GM12872 (cell line): ENCODE results near the gene HRNR.

ENCODE experiments used
- CTCF ChIP-seq: IDR thresholded peaks from 3 replicates; pipeline ENCODE4 v1.5.1; 2011; ENCODE audit warnings: low read depth, mild to moderate bottlenecking, low read length, moderate library complexity; ENCODE audit not compliant: insufficient read depth

HRNR gene

DNA sequence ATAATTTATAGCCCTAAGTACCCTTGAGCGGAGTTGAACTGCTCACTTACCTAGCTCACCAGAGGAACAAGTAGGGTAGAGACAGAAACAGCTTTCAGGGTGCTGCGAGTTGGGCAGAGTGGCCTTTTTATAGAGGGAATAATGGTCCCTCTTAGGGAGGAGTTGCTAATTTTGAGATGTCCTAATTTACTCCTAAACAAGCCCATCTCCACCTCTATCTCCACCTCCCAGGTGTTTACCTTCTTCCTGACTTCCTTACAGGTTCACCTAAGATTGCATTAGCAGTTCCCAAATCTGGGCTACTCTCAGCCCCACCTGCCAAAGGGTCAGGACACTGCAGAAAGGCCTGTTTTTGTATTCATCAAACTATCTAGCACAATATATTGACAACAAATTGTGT is at the start of gene HRNR:
Gene HRNR, minus strand, starts transcription at position 101 of the 400 bp plus-strand sequence. CDS start 940 bp downstream, outside the sequence.
- TF ChIP-seq CTCF = no peak

DNA sequence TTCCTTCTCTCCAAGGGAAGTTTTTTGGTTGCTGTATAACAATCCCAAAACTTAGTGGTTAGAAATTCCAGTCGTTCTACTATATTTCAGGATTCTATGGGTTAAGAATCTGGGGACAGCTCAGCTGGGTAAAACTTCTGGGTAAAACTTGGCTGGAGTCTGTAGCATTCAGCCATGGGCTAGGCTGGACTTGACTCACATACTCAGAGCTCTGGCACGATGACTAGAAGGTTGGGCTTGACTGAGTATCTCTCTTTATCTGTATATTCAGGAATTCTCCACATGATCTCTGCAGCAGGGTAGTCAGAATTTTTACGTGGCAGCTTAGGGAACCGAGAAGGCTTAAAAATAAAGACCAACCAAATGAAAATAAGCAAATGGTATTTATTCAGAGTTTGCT is 28.2 kb upstream of the HRNR start:
- TF ChIP-seq CTCF = no peak

DNA sequence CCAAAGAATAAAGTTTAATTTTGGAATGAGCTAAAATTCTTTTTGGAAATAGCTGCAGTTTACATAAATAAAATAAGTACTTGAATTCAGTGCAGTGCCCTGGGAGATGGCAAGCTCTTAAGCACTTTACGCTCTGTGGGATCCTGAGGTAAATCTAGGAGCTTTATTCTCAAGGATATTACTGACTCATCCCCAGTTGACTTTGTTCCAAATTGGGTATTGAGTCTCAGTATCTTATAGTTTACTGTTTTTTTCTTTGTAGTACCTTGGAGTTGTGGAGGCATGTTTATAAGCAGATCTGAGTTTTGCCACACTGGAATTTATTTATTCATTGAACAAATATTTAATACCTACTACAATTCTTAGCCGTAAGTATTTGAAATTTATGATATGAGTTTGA is 27.4 kb upstream of the HRNR start:
- TF ChIP-seq CTCF = no peak

DNA sequence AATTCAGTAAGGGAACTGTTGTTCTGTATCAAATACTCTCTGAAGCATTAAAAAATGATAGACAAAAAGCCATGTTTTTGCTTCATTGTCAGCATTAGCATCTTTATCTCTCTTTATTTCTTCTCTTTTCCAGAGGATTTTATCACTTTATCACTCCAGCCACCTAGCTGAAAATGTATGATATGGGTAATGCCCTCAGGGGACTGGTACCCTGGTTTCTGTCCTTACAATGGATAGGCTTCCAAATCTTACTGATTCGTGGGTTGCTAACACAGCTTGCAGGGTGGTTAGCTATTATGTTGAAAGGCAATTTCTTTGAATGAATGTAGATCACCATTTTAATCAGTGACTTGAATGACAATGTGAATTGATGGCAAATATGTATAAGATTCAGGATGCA is 23.3 kb upstream of the HRNR start:
- no peak for TF ChIP-seq CTCF

GRCh38 chr1:152244576-152245273 is 20.7 kb upstream of the HRNR start:
- TF ChIP-seq CTCF = no peak

DNA sequence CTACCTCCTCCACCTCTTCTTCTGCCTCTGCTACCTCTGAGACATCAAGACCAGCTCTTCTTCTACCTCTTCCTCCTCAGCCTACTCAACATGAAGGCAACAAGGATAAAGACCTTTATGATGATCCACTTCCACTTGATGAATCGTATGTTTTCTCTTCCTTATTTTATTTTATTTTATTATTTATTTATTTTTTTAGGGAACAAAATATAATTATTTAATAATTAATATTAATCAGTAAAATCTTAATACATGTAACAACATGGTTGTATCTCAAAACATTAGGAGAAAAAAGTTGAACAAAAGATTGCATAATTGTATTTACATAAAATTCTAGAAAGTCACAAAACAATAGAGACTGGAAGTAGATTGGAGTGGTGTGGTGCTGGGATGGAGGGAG is 13.1 kb upstream of the HRNR start:
- TF ChIP-seq CTCF = no peak

DNA sequence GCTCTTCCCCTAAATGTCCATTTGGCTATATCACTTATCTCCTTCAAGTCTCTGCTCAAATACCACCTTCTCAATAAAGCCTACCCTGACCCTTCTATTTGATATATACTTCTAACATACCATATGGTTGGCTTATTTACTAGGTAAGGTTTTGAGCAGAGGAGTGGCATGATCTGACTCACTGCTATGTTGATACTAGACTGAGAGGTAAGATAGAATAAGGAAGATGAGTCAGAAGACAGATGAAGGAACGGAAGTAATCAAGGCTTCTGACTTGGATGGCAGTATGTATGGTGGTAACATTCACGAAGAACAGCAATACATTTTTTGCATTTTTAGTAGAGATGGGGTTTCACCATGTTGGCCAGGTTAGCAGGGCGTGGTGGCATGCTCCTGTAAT is 4.8 kb upstream of the HRNR start:
- no peak for TF ChIP-seq CTCF
